Breast epithelium (tissue), 3 donors: ENCODE measurements around the gene PYM1.

Experiments used
- POLR2A ChIP-seq: fragments of 450-650 bp; IDR thresholded peaks from one replicate; pipeline ENCODE4 v1.6.1; 2016; ENCODE audit warnings: antibody characterized with exemption, mild to moderate bottlenecking, moderate library complexity
- TF ChIP-seq, protein P1 (sequence below), 3 donors: fragments of 450-650 bp; IDR thresholded peaks; one replicate each; pipeline ENCODE4 v1.5.1; 2016 to 2017; ENCODE audit warnings: antibody characterized with exemption in 3 of 3, mild to moderate bottlenecking in 3 of 3, moderate library complexity in 3 of 3

GRCh38 chr12:55926738-55927587, 731 bp downstream of the PYM1 start:
- TF ChIP-seq, protein P1, sequence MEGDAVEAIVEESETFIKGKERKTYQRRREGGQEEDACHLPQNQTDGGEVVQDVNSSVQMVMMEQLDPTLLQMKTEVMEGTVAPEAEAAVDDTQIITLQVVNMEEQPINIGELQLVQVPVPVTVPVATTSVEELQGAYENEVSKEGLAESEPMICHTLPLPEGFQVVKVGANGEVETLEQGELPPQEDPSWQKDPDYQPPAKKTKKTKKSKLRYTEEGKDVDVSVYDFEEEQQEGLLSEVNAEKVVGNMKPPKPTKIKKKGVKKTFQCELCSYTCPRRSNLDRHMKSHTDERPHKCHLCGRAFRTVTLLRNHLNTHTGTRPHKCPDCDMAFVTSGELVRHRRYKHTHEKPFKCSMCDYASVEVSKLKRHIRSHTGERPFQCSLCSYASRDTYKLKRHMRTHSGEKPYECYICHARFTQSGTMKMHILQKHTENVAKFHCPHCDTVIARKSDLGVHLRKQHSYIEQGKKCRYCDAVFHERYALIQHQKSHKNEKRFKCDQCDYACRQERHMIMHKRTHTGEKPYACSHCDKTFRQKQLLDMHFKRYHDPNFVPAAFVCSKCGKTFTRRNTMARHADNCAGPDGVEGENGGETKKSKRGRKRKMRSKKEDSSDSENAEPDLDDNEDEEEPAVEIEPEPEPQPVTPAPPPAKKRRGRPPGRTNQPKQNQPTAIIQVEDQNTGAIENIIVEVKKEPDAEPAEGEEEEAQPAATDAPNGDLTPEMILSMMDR (IDR thresholded peaks at IDR 0.05) = peak; percentile 21 to 55 (median 54)
- peak; percentile 38 for TF ChIP-seq POLR2A
